Keratinocyte (primary cell): ENCODE results near the gene ASTN2. TPM values are rescaled to one million over a fixed set of nuclear protein-coding genes. Genes with fewer than 3 reads are reported as not detected.
A peak's percentile ranks its signal among the peaks of the same experiment; 100 is the strongest.

Experiments used
- DNase-seq: peaks from one replicate; pipeline ENCODE4 v3.0.0-alpha.2; 2011; ENCODE audit warnings: low read depth, missing footprints, low spot score
- FAIRE-seq: peaks from 2 replicates; lab custom pipeline; 2011; peaks lifted over from hg19 to GRCh38; lab: Jason Lieb, UNC
- H2AFZ ChIP-seq: 2 replicates; pipeline ENCODE4 v1.6.0; 2012; ENCODE audit warnings: low read length, control low read depth, inconsistent platforms; ENCODE audit not compliant: control insufficient read depth
- H3K27ac ChIP-seq: 2 replicates; pipeline ENCODE4 v1.5.1; 2011; ENCODE audit warnings: low read length; ENCODE audit not compliant: control insufficient read depth, insufficient read depth
- H3K27me3 ChIP-seq: 3 replicates; pipeline ENCODE4 v1.6.0; 2011; ENCODE audit warnings: low read length; ENCODE audit not compliant: control insufficient read depth, insufficient read depth; ENCODE audit errors: extremely low read depth
- H3K36me3 ChIP-seq, 2 experiments: 2 replicates in 1 of 2; 3 replicates in 1 of 2; pipeline ENCODE4 v1.5.1; 2011; ENCODE audit warnings: low read length in 2 of 2, mild to moderate bottlenecking in 1 of 2; ENCODE audit not compliant: control insufficient read depth in 2 of 2, insufficient read depth in 2 of 2; ENCODE audit errors: extremely low read depth in 1 of 2
- H3K4me1 ChIP-seq: 3 replicates; pipeline ENCODE4 v1.5.1; 2011; ENCODE audit warnings: low read length; ENCODE audit not compliant: control insufficient read depth, insufficient read depth; ENCODE audit errors: extremely low read depth
- H3K4me2 ChIP-seq: 3 replicates; pipeline ENCODE4 v1.6.0; 2011; ENCODE audit warnings: low read depth, low read length; ENCODE audit not compliant: control insufficient read depth, insufficient read depth; ENCODE audit errors: extremely low read depth
- H3K4me3 ChIP-seq, 3 experiments: fragments of 200-600 bp in 1 of 3; sonication (generic) in 1 of 3; 2 replicates in 2 of 3; 3 replicates in 1 of 3; pipeline ENCODE4 v1.5.1; 2011 to 2016; ENCODE audit warnings: low read length in 3 of 3, mild to moderate bottlenecking in 3 of 3, control low read depth in 2 of 3, inconsistent platforms in 1 of 3, low read depth in 1 of 3, mixed read lengths in 1 of 3, mixed run types in 1 of 3, moderate library complexity in 1 of 3; ENCODE audit not compliant: control insufficient read depth in 2 of 3, insufficient read depth in 2 of 3; ENCODE audit errors: extremely low read depth in 1 of 3
- H3K79me2 ChIP-seq: 2 replicates; pipeline ENCODE4 v1.6.0; 2012; ENCODE audit warnings: low read length; ENCODE audit not compliant: control insufficient read depth, insufficient read depth
- H3K9ac ChIP-seq: 3 replicates; pipeline ENCODE4 v1.6.0; 2011; ENCODE audit warnings: low read length; ENCODE audit not compliant: control insufficient read depth, insufficient read depth; ENCODE audit errors: extremely low read depth
- H3K9me1 ChIP-seq: 3 replicates; pipeline ENCODE4 v1.6.0; 2011; ENCODE audit warnings: low read length; ENCODE audit not compliant: control insufficient read depth, insufficient read depth; ENCODE audit errors: extremely low read depth
- H3K9me3 ChIP-seq: 2 replicates; pipeline ENCODE4 v1.5.1; 2012; ENCODE audit warnings: low read depth, low read length; ENCODE audit not compliant: control insufficient read depth
- H4K20me1 ChIP-seq: 3 replicates; pipeline ENCODE4 v1.6.0; 2011; ENCODE audit warnings: low read length; ENCODE audit not compliant: control insufficient read depth, insufficient read depth; ENCODE audit errors: extremely low read depth
- EZH2 ChIP-seq: IDR thresholded peaks from one replicate; pipeline ENCODE4 v1.6.1; 2012; ENCODE audit warnings: inconsistent platforms, mild to moderate bottlenecking, low read length, moderate library complexity
- dilution Hi-C: fragments of 300-500 bp; cut with MboI; formaldehyde crosslinking; loops from one replicate; pipeline ENCODE4 v1.7.0; 2020; ENCODE audit warnings: low sequenced_read_pairs; ENCODE audit not compliant: extremely low pct_ligation_motif_present
- polyA plus RNA-seq, 5 experiments: library from polyadenylated mRNA; depleted of rRNA in 3 of 5; stranded (reverse) in 3 of 5; stranded (forward) in 1 of 5; unstranded in 1 of 5; fragments of >200 nt; gene quantifications; 1 replicate in 1 of 5; 2 replicates in 3 of 5; 3 replicates in 1 of 5; pipeline versions ENCODE4 v1.2.1 to v1.2.3, GENCODE V29; 2011 to 2012; ENCODE audit warnings: missing spikeins in 2 of 5, low read depth in 1 of 5, low replicate concordance in 1 of 5
- TF ChIP-seq, protein P1 (sequence below), 3 experiments: IDR thresholded peaks in 1 of 3; conservative IDR thresholded peaks in 1 of 3; optimal IDR thresholded peaks in 1 of 3; 2 replicates in 2 of 3; 3 replicates in 1 of 3; pipeline versions ENCODE3 to v1.5.1; 2011; ENCODE audit warnings: low read length in 3 of 3, mild to moderate bottlenecking in 3 of 3, moderate library complexity in 2 of 3, control low read depth in 1 of 3, inconsistent platforms in 1 of 3; ENCODE audit not compliant: insufficient read depth in 2 of 3; ENCODE audit errors: extremely low read depth in 1 of 3

Gene ASTN2
- polyA plus RNA-seq, 1 donor (not counting 4 experiments of a cell fraction or from before 2014, with no cell fraction given) = 0.31 TPM

DNA sequence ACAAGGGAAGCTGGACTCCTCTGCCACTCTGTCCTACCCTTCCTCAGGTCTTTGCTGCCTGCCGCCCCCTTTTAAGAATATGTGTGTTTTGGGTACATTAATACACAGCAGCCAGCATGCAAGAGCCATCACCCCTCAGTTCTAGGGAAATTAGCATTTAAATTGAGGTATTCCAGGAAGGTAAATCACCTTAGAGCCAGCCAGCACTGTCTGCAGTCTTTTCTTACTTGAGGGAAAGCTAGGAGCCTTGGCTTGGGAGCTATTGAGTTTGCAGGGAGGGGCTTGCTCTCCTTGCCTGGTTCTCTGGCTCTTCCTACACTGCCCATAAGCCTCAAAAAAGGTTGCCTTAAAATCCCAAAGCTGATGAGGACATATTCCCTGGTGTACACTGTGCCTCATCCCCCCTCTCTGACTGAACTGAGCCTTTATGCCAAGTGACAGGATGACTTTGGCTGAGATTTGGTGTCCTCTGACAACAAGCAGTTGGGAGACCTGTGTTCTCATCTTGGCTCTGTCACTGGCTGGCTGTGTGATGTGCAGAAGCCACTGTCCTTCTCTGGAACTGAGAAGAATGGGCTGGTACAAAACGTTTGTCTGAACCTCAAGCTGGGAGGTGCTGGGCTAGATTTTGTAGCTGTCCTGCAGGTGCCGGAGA lies 673.6 kb downstream of the ASTN2 start:
- dilution Hi-C loops = no loop called here
- DNase-seq = no peak

DNA sequence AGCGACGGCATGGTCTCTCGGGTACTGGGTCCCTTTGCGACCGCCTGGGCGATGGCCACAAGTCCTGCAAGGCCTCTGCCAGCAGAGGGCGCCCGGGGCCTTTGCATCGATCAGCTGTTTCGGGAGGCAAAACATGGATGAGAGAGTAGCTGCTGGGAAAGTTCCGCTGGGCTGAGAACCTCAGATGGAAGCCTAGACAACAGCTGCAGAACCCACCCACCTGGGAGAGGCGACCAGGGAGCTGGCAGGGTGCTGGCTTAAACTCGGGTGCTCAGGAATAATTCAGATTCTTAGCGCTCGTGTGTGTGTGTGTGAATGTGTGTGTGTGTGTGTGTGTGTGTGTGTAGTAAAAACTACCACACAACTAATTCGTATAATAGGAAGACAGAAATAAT lies 677.7 kb downstream of the ASTN2 start:
- Histone ChIP-seq H3K9ac (no peak overlapping the region), H4K20me1 (no peaks in the 10 kb centered on the region), H3K27me3 (no peaks in the 10 kb centered on the region), H3K4me3 (no peak overlapping the region), H3K4me1 (no peaks in the 10 kb centered on the region), H3K4me2 (no peak overlapping the region), H3K36me3 (no peaks in the 10 kb centered on the region), H2AFZ (peak overlapping the region; percentile 51), H3K9me3 (no peaks in the 10 kb centered on the region), H3K79me2 (no peaks in the 10 kb centered on the region), H3K27ac (no peak overlapping the region), H3K9me1 (no peaks in the 10 kb centered on the region)
- peak; percentile 51 for FAIRE-seq
- dilution Hi-C loops = no loop called here
- DNase-seq = peak; percentile 25
- TF ChIP-seq, protein P1, sequence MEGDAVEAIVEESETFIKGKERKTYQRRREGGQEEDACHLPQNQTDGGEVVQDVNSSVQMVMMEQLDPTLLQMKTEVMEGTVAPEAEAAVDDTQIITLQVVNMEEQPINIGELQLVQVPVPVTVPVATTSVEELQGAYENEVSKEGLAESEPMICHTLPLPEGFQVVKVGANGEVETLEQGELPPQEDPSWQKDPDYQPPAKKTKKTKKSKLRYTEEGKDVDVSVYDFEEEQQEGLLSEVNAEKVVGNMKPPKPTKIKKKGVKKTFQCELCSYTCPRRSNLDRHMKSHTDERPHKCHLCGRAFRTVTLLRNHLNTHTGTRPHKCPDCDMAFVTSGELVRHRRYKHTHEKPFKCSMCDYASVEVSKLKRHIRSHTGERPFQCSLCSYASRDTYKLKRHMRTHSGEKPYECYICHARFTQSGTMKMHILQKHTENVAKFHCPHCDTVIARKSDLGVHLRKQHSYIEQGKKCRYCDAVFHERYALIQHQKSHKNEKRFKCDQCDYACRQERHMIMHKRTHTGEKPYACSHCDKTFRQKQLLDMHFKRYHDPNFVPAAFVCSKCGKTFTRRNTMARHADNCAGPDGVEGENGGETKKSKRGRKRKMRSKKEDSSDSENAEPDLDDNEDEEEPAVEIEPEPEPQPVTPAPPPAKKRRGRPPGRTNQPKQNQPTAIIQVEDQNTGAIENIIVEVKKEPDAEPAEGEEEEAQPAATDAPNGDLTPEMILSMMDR (optimal IDR thresholded peaks at IDR 0.05 in 1 of 3, IDR thresholded peaks at IDR 0.05 in 1 of 3, conservative IDR thresholded peaks at IDR 0.05 in 1 of 3; ENCODE audit: extremely low read depth in 1 of 3, insufficient read depth in 2 of 3, low read length in 3 of 3) = peak; percentile 92 to 99 (median 92)
- no peak for TF ChIP-seq EZH2

More for the DNA sequence above, 673.6 kb downstream of the ASTN2 start:
- no peak overlapping the region for H2AFZ ChIP-seq
- no peaks in the 10 kb centered on the region for H3K4me1 ChIP-seq
- no peaks in the 10 kb centered on the region for H3K27me3 ChIP-seq
- no peaks in the 10 kb centered on the region for H3K9me3 ChIP-seq
- no peak overlapping the region for H3K4me2 ChIP-seq
- no peak overlapping the region for H3K4me3 ChIP-seq
- no peaks in the 10 kb centered on the region for H3K9me1 ChIP-seq
- no peak overlapping the region for H3K9ac ChIP-seq
- H3K36me3 ChIP-seq = no peaks in the 10 kb centered on the region
- TF ChIP-seq, protein P1 (optimal IDR thresholded peaks at IDR 0.05 in 1 of 3, IDR thresholded peaks at IDR 0.05 in 1 of 3, conservative IDR thresholded peaks at IDR 0.05 in 1 of 3; ENCODE audit: extremely low read depth in 1 of 3, insufficient read depth in 2 of 3, low read length in 3 of 3) = no peak
- no peak for TF ChIP-seq EZH2
- H3K79me2 ChIP-seq = no peaks in the 10 kb centered on the region
- H3K27ac ChIP-seq = no peak overlapping the region
- FAIRE-seq = no peak
- no peaks in the 10 kb centered on the region for H4K20me1 ChIP-seq
